Measurements from ENCODE around the gene ATP8B3. TPM values are rescaled to one million over a fixed set of nuclear protein-coding genes. Genes with fewer than 3 reads are reported as not detected.

The ATP8B3 gene, protein sequence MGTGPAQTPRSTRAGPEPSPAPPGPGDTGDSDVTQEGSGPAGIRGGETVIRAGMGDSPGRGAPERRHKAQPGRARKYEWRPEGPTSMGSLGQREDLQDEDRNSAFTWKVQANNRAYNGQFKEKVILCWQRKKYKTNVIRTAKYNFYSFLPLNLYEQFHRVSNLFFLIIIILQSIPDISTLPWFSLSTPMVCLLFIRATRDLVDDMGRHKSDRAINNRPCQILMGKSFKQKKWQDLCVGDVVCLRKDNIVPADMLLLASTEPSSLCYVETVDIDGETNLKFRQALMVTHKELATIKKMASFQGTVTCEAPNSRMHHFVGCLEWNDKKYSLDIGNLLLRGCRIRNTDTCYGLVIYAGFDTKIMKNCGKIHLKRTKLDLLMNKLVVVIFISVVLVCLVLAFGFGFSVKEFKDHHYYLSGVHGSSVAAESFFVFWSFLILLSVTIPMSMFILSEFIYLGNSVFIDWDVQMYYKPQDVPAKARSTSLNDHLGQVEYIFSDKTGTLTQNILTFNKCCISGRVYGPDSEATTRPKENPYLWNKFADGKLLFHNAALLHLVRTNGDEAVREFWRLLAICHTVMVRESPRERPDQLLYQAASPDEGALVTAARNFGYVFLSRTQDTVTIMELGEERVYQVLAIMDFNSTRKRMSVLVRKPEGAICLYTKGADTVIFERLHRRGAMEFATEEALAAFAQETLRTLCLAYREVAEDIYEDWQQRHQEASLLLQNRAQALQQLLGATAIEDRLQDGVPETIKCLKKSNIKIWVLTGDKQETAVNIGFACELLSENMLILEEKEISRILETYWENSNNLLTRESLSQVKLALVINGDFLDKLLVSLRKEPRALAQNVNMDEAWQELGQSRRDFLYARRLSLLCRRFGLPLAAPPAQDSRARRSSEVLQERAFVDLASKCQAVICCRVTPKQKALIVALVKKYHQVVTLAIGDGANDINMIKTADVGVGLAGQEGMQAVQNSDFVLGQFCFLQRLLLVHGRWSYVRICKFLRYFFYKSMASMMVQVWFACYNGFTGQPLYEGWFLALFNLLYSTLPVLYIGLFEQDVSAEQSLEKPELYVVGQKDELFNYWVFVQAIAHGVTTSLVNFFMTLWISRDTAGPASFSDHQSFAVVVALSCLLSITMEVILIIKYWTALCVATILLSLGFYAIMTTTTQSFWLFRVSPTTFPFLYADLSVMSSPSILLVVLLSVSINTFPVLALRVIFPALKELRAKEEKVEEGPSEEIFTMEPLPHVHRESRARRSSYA (N-terminal part only)
- total RNA-seq, result 10 to 100 TPM; 33.2 to 38.0 TPM
- polyA plus RNA-seq (ENCODE audit: insufficient read depth, low read depth, low replicate concordance), result 84.2 TPM
- long read RNA-seq, donor 1, result 0 reads
- long read RNA-seq, donor 2, result 0 reads

DNA sequence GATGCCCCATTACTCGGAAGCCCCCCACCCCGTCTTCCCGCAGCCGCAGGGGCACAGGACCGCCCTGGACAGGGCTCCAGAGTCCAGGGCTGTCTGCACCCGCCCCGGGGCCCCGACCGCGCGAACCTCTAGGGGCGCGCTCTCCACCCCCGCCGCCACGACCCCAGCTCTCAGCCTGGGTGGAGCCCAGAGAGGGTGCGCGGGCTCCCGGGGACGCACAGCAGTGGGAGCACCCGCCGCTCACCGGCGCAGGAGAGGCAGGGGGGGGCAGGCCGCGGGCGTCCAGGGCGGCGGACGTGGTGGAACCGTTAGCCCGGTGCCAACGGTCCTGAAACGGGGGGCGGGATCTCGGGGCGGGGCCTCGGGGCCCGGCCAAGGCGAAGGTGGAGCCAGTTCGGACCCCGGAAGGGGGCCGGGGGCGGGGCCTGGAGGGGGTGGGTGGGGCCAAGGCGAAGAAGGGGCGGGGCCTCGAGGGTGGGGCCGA lies at the start of gene ATP8B3:
Gene ATP8B3 (minus strand): TSS at position 335 of the 484 bp plus-strand sequence. CDS start 540 bp downstream, outside the sequence.
- DNase-seq, result no peak
- Histone ChIP-seq H3K36me3 (ENCODE audit: low read depth, missing control alignments) (no peaks in the 10 kb centered on the region), H3K4me3 (peak within 1 kb of the TSS; percentile 19 to 62), H3K4me1 (peaks cover 13% of the 10 kb centered on the region), H3K27me3 (no peaks in the 10 kb centered on the region), H3K9me3 (no peaks in the 10 kb centered on the region), H3K27ac (peak within 1 kb of the TSS; percentile 14 to 33)
- no peak for TF ChIP-seq POLR2A (IDR thresholded peaks at IDR 0.05)
- TF ChIP-seq, protein P1, sequence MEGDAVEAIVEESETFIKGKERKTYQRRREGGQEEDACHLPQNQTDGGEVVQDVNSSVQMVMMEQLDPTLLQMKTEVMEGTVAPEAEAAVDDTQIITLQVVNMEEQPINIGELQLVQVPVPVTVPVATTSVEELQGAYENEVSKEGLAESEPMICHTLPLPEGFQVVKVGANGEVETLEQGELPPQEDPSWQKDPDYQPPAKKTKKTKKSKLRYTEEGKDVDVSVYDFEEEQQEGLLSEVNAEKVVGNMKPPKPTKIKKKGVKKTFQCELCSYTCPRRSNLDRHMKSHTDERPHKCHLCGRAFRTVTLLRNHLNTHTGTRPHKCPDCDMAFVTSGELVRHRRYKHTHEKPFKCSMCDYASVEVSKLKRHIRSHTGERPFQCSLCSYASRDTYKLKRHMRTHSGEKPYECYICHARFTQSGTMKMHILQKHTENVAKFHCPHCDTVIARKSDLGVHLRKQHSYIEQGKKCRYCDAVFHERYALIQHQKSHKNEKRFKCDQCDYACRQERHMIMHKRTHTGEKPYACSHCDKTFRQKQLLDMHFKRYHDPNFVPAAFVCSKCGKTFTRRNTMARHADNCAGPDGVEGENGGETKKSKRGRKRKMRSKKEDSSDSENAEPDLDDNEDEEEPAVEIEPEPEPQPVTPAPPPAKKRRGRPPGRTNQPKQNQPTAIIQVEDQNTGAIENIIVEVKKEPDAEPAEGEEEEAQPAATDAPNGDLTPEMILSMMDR (IDR thresholded peaks at IDR 0.05), result no peak
- intact Hi-C loops (cut with DNase I; ENCODE audit: low total_unique reads), result no loop called here
- 7 to 11% methylated on average over 5 to 40 of the region's 48 CpGs for whole genome bisulfite sequencing, 2 donors

DNA sequence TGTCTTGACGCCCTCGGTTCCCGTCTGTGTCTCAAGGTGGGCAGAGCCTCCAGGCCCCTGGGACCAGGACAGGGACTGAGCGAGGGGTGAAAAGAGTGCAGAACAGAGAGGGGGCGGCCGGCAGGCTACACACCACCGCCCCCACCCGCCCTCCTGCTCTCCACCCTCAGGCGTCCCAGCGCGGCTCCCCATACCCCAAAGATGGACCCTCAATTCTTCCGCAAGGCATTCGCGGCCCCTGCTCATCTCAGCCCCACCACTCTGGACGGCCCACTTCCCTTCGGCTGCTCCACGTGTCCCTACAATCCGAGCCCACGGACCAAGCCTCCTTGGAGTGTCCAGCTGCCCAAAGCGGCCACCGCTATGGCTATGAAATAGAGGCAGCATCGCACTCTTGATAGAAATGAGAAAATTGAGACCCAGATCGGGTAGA lies 49.5 kb upstream of the ATP8B3 start:
- DNase-seq, result no peak
- H3K9me3 ChIP-seq, result no peaks in the 10 kb centered on the region
- TF ChIP-seq, protein P1 (IDR thresholded peaks at IDR 0.05), result no peak
- TF ChIP-seq POLR2A (IDR thresholded peaks at IDR 0.05), result no peak
- no peaks in the 10 kb centered on the region for H3K36me3 ChIP-seq (ENCODE audit: low read depth, missing control alignments)
- H3K4me3 ChIP-seq, result peak overlapping the region; percentile 61 to 64
- intact Hi-C loops (cut with DNase I; ENCODE audit: low total_unique reads), result no loop called here
- WGBS, 2 donors, result 22 to 24% methylated on average over 19 to 23 of the region's 23 CpGs
- H3K4me1 ChIP-seq, result peaks cover 54% of the 10 kb centered on the region
- H3K27ac ChIP-seq, result peak overlapping the region; percentile 44 to 50
- no peaks in the 10 kb centered on the region for H3K27me3 ChIP-seq

DNA sequence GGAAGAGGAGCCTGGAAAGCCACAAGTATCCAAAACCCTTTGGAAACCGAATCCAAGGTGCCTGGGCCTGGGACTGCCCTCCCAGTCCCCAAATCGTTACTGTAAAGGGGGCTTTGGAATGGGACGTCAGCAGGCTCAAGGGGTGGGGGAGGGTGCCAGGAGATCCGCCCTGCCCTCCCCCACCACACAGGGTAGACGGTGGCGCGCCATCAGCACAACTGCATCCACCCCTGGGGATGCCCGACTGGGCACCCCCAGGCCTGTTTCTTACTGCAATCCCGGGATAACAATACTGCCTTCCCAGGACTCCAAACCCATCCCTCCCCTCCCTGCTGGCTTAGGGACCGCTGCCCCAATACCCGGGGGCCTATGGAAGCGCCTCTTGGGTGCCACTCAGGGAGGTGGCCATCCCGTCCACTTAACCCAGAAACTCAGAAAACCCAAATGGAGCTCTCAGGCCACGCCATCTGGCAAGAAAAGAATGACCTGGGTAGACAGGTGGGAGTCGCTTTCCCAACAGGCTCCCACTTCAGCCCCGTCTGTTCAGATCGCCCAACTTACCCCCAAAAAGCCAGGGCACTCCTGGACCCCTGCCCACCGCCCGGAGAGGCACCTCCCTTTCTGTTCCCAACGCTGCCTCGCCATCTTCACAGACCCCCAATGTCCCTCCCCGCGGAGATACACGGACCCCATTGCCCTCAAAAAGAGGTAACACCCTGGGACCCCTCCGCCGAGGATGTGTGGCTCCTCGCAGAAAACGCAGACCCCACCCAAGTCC lies 48.9 kb upstream of the ATP8B3 start:
- H3K4me1 ChIP-seq, result peaks cover 60% of the 10 kb centered on the region
- 44 to 58% methylated on average over 21 to 27 of the region's 28 CpGs for WGBS, 2 donors
- peak overlapping the region in 1 of 2 donors; percentile 61 for H3K4me3 ChIP-seq
- DNase-seq, result no peak
- TF ChIP-seq POLR2A (IDR thresholded peaks at IDR 0.05), result no peak
- TF ChIP-seq, protein P1 (IDR thresholded peaks at IDR 0.05), result no peak
- H3K27ac ChIP-seq, result peak overlapping the region in 1 of 2 donors; percentile 50
- H3K36me3 ChIP-seq (ENCODE audit: low read depth, missing control alignments), result no peaks in the 10 kb centered on the region
- H3K9me3 ChIP-seq, result no peaks in the 10 kb centered on the region
- H3K27me3 ChIP-seq, result no peaks in the 10 kb centered on the region
- intact Hi-C loops (cut with DNase I; ENCODE audit: low total_unique reads), result no loop called here

All from testis (tissue), 5 donors.